Subcutaneous adipose tissue (tissue), 4 donors: Measurements from ENCODE around the gene IFIT2. TPM values are rescaled to one million over a fixed set of nuclear protein-coding genes. Genes with fewer than 3 reads are reported as not detected.

ENCODE experiments used
- total RNA-seq, 4 donors: library from RNA; depleted of rRNA; stranded (reverse); fragments of >200 nt; gene quantifications; one replicate each; pipeline ENCODE4 v1.1.0, GENCODE V29; 2016
- TF ChIP-seq, protein P1 (sequence below): fragments of 450-650 bp; IDR thresholded peaks from one replicate; pipeline ENCODE4 v1.5.1; 2016; ENCODE audit warnings: low read depth, mild to moderate bottlenecking, control low read depth, antibody characterized with exemption, moderate library complexity

IFIT2 gene
- total RNA-seq, 4 donors from 2014 or later = 2.3 to 10.9 (median 8.6) TPM

- TF ChIP-seq, protein P1, sequence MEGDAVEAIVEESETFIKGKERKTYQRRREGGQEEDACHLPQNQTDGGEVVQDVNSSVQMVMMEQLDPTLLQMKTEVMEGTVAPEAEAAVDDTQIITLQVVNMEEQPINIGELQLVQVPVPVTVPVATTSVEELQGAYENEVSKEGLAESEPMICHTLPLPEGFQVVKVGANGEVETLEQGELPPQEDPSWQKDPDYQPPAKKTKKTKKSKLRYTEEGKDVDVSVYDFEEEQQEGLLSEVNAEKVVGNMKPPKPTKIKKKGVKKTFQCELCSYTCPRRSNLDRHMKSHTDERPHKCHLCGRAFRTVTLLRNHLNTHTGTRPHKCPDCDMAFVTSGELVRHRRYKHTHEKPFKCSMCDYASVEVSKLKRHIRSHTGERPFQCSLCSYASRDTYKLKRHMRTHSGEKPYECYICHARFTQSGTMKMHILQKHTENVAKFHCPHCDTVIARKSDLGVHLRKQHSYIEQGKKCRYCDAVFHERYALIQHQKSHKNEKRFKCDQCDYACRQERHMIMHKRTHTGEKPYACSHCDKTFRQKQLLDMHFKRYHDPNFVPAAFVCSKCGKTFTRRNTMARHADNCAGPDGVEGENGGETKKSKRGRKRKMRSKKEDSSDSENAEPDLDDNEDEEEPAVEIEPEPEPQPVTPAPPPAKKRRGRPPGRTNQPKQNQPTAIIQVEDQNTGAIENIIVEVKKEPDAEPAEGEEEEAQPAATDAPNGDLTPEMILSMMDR = no peak
These were observed 39.5 kb upstream of the IFIT2 start for GRCh38 chr10:89262086-89263051.

DNA sequence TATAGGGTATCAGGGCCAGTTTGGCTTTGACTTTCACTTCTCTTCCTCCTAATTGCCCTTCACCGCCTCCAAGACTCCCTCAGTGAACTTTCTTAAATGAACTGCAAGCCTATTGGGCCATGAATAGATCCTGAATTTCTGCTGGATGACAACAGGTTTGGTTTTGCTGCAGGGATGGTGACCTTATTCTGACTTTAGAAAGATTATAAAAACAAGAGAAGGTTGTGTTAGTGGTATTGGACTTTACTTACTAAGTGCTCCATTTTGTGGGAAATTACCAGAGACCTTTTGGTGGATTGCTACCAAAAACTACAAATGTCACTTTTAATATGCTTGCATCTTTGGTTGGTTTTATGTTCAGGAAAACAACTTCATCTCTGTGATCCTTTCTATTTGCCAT lies 38.8 kb upstream of the IFIT2 start:
- TF ChIP-seq, protein P1 = no peak

GRCh38 chr10:89263531-89263930 lies 38.3 kb upstream of the IFIT2 start:
- TF ChIP-seq, protein P1 = no peak

DNA sequence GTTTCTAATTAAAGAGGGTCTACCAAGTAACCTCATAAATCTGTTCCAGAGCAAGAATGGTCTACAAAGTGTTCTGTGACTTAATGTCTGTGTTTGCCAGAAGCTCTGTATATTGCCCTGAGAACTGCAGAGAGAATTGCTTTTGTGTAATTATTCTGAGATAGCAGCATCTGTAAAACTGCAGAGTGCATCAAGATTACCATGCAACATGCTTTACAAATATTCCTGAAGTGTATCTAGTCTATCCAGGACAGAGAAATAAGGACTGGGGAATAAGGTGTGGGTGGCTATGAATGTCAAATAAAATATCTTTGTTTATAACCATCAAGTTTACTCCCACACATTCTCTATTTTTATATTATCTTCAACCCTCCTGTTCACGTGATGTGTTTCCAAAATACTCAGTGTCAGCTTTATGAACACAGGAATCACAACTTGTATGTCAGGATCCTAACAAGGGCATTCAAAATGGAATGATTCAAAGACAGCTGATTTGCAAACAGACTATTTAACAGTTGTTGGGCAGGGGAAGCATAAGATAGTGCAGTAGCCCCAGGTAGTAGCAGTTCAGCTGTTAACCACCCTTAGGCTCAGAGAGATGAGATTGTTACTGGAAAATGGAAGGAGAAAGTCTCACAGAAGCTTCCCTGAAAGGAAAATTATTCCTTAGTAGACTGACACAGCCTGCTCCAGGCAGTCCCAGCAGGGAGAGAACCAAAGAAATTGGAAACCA lies 35.0 kb upstream of the IFIT2 start:
- TF ChIP-seq, protein P1 = no peak

- TF ChIP-seq, protein P1 = no peak
These were observed 32.3 kb upstream of the IFIT2 start for GRCh38 chr10:89269433-89270152.

- TF ChIP-seq, protein P1 = no peak
These were observed 31.7 kb upstream of the IFIT2 start for GRCh38 chr10:89270153-89270483.
